Right atrium auricular region (tissue), 2 donors: ENCODE data around the gene NSRP1. TPM values are rescaled to one million over a fixed set of nuclear protein-coding genes. Genes with fewer than 3 reads are reported as not detected.
"Not testable (repeated sequence)": the region's sequence is repeated elsewhere in the genome, so short reads cannot be mapped to it uniquely, and the experiment has no call there.

Source experiments
- DNase-seq: peaks from one replicate; pipeline ENCODE4 v3.0.0-alpha.2; 2019; ENCODE audit warnings: low spot score
- H3K27ac ChIP-seq, 2 donors: fragments of 200-600 bp; sonication (generic); 1 replicate in 1 of 2; 2 replicates in 1 of 2; pipeline ENCODE4 v1.5.1; 2016 to 2019
- H3K27me3 ChIP-seq, 2 donors: fragments of 200-600 bp; sonication (generic); one replicate each; pipeline versions ENCODE4 v1.5.1 to v1.6.0; 2017 to 2019
- H3K36me3 ChIP-seq: fragments of 200-600 bp; sonication (generic); one replicate; pipeline ENCODE4 v1.5.1; 2016
- H3K4me1 ChIP-seq, 2 donors: fragments of 200-600 bp; sonication (generic); one replicate each; pipeline versions ENCODE4 v1.5.1 to v1.6.0; 2017 to 2019
- H3K4me3 ChIP-seq, 2 donors: fragments of 200-600 bp; sonication (generic); 1 replicate in 1 of 2; 2 replicates in 1 of 2; pipeline ENCODE4 v1.5.1; 2017 to 2019; ENCODE audit warnings: mild to moderate bottlenecking in 1 of 2, moderate library complexity in 1 of 2
- H3K9me3 ChIP-seq, 2 donors: fragments of 200-600 bp; sonication (generic); one replicate each; pipeline ENCODE4 v1.5.1; 2019
- total RNA-seq, 2 donors: library from RNA; depleted of rRNA; stranded (reverse); fragments of >200 nt; gene quantifications; one replicate each; pipeline ENCODE4 v1.1.0, GENCODE V29; 2016
- TF ChIP-seq, protein P1 (sequence below), 2 donors: fragments of 200-600 bp; sonication (generic); IDR thresholded peaks; one replicate each; pipeline ENCODE4 v1.5.1; 2019; ENCODE audit warnings: antibody characterized with exemption in 2 of 2

The NSRP1 gene
- total RNA-seq, 2 donors from 2014 or later, result 14.7 to 16.6 TPM

DNA sequence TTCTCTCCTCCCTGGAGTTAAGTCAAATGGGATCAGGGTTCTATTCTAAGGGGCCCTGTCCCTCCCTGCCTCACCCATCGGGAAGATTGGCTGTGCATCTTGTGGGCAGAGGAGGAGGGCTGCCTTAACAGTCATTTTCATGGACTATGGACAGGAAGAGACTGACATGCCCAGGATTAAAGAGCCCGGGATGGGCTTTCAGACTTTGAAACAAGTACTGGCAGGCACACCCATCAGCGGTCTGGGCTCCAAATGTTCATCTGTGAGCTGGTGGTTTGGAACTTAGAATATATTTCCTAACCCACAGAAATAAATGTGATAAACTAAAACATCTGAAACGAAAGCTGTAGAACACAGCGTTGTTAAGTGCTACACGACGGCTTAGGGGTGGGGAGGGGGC lies 112.4 kb downstream of the NSRP1 start:
- Histone ChIP-seq H3K4me3 (no peak overlapping the region), H3K9me3 (no peaks in the 10 kb centered on the region), H3K27me3 (no peaks in the 10 kb centered on the region), H3K4me1 (no peaks in the 10 kb centered on the region), H3K36me3 (no peaks in the 10 kb centered on the region), H3K27ac (no peak overlapping the region)
- no peak for DNase-seq
- TF ChIP-seq, protein P1, sequence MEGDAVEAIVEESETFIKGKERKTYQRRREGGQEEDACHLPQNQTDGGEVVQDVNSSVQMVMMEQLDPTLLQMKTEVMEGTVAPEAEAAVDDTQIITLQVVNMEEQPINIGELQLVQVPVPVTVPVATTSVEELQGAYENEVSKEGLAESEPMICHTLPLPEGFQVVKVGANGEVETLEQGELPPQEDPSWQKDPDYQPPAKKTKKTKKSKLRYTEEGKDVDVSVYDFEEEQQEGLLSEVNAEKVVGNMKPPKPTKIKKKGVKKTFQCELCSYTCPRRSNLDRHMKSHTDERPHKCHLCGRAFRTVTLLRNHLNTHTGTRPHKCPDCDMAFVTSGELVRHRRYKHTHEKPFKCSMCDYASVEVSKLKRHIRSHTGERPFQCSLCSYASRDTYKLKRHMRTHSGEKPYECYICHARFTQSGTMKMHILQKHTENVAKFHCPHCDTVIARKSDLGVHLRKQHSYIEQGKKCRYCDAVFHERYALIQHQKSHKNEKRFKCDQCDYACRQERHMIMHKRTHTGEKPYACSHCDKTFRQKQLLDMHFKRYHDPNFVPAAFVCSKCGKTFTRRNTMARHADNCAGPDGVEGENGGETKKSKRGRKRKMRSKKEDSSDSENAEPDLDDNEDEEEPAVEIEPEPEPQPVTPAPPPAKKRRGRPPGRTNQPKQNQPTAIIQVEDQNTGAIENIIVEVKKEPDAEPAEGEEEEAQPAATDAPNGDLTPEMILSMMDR (IDR thresholded peaks at IDR 0.05), result no peak

DNA sequence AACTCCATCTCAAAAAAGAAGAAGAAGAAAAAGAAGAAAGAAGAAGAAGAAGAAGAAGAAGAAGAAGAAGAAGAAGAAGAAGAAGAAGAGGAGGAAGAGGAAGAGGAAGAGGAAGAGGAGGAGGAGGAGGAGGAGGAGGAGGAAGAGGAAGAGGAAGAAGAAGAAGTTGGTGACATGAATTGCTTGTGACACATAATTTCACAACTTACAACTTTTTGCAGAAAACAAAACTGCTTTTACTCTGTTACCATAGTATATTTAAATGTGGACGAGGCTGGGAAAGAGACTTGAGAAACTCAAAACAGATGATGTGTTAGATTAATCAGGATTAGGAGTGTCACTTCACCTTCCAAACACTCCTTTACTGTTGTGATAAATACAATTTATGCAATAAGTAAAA lies 113.4 kb downstream of the NSRP1 start:
- DNase-seq, H3K4me1 ChIP-seq, H3K36me3 ChIP-seq, H3K4me3 ChIP-seq, H3K27me3 ChIP-seq, H3K9me3 ChIP-seq, H3K27ac ChIP-seq: not testable (repeated sequence)

DNA sequence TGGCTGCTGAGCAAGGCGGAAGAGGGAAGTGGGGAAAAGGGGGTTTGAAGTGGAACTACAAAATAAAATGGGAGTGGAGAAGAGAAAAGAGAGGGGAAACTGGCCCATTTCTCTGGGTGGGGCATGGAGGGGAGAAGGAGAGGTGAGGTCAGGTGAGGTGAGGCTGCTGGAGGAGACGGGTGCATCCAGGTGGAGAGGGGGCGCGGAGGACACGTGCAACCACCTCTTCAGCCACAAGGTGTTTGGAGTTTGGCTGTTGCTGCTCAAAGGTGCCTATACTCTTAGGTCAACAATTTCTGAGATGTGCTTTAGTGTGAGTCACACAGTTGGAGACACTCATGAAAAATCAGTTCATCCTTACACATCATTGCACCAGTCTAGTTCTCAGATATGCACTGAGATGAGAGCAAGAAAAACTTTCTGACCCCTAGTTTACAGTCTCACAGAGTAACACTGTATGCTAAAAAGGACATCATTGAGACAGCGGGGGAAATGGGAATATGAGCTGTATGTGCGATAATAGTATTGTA lies 114.0 kb downstream of the NSRP1 start:
- H3K4me1 ChIP-seq, result peaks cover 0 to 8% of the 10 kb centered on the region in 2 donors
- DNase-seq, result no peak

DNA sequence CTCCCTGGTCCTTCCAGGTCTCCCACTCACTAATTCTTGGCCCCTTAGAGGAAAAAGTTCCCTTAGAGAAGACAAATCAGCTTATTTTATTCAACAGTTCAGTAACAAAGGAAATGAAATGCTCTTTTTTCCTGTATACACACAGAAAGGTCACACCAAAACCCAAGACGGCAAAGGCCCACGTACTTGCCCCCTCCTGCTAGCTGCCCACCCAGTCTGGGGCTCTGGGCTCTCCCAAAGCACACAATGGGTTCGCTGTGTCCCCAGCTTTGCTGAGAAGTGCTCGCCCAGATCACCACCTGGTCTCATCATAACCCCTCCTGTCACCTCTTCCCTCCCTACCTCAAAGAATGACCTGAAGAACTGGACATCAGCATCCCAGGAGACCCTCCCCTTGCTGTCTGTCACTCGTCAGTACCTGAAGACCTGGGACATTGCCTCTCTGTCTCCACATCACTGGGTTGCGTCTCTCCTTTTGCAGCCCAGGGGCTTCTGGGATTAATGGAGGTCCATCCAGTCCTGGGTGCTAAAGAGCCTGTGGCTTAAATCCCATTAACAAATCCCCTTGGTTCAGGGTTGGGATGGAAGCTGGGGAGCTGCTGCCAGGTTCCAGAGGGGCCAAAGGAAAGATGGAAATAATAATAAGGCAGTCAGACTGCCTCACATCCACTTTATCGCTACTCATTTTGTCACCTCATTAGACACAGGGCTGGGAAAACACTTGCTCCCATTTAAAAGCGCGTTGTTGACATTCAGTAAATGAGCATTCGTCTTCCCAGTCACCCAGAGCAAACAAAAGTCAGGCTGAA lies 115.6 kb downstream of the NSRP1 start:
- TF ChIP-seq, protein P1 (IDR thresholded peaks at IDR 0.05), result no peak
- Histone ChIP-seq H3K36me3 (no peaks in the 10 kb centered on the region), H3K4me3 (no peak overlapping the region), H3K27ac (no peak overlapping the region), H3K4me1 (peaks cover 0 to 22% of the 10 kb centered on the region in 2 donors), H3K27me3 (peaks cover 0 to 9% of the 10 kb centered on the region in 2 donors), H3K9me3 (no peaks in the 10 kb centered on the region)
- DNase-seq, result no peak

More for the DNA sequence above, 114.0 kb downstream of the NSRP1 start:
- H3K36me3 ChIP-seq, result no peaks in the 10 kb centered on the region
- no peaks in the 10 kb centered on the region for H3K9me3 ChIP-seq
- H3K27me3 ChIP-seq, result peaks cover 0 to 6% of the 10 kb centered on the region in 2 donors
- TF ChIP-seq, protein P1 (IDR thresholded peaks at IDR 0.05), result no peak
- no peak overlapping the region for H3K27ac ChIP-seq
- H3K4me3 ChIP-seq, result no peak overlapping the region

DNA sequence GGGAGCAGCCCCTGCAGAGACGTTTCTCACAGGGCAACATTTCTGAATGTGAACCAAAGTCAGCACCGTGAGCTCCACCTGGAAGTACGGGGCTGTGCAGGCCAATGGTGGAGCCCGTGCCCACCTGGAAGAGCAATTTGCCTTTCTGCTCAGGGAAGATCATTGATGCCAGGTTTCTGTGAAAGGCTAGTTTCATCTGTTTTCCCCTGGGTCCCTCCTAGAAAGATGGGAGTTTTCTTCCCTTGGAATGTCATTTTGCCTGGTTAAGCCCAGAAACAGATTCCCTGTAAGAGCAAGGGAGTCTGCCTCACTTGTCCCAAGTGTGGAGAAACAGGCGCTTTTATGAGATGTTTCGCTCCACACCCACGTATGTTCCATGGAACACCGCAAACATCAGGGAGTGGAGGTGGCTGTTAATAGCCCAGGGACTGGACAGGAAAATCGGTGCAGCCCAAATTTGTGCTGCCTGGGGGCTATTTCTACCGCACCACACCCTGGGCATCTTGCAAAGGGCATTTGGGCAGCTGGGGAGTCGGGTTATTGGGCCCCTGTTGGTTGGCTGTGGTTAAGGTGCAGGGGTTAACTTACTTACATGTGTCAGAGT lies 116.3 kb downstream of the NSRP1 start:
- no peak for DNase-seq
- TF ChIP-seq, protein P1 (IDR thresholded peaks at IDR 0.05), result no peak
- Histone ChIP-seq H3K27me3 (peaks cover 0 to 9% of the 10 kb centered on the region in 2 donors), H3K4me1 (peaks cover 0 to 29% of the 10 kb centered on the region in 2 donors), H3K9me3 (no peaks in the 10 kb centered on the region), H3K27ac (no peak overlapping the region), H3K36me3 (no peaks in the 10 kb centered on the region), H3K4me3 (no peak overlapping the region)

DNA sequence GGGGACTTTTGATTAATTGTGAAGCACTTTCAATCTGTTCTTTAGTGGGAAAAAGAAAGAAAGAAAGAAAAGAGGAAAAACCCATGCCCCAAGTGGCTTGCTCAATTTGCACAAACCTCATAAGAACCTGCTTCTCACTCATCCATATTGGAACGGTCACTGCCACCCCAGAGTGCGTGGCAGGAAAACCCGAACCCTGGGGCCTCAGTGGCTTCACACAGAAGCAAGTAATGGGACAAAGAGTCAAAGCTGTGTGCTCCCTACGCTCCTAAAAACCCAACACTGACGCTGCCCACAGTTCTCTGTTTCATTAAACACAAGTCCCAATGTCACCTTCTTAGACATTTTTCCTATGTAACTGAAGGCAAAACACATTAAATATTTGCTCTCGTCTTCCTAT lies 117.7 kb downstream of the NSRP1 start:
- no peaks in the 10 kb centered on the region for H3K36me3 ChIP-seq
- H3K9me3 ChIP-seq, result no peaks in the 10 kb centered on the region
- H3K27me3 ChIP-seq, result peaks cover 0 to 9% of the 10 kb centered on the region in 2 donors
- H3K4me3 ChIP-seq, result no peak overlapping the region
- H3K4me1 ChIP-seq, result peaks cover 0 to 29% of the 10 kb centered on the region in 2 donors
- TF ChIP-seq, protein P1 (IDR thresholded peaks at IDR 0.05), result no peak
- no peak for DNase-seq
- no peak overlapping the region for H3K27ac ChIP-seq
